PC-3 (cell line): ENCODE data around the gene STK39. TPM values are rescaled to one million over a fixed set of nuclear protein-coding genes. Genes with fewer than 3 reads are reported as not detected.

Source experiments
- ATAC-seq: fragments of 200-7000 bp; cut with Tn5 transposase; 2 replicates; pipeline ENCODE4 v1.9.1; 2020; ENCODE audit warnings: mild to moderate bottlenecking, moderate library complexity
- BruUV-seq: library from RNA; stranded (reverse); fragments of 400-500 nt; replicated peaks from 2 replicates; lab custom pipeline; 2021; lab: Mats Ljungman, UMichigan
- CTCF ChIA-PET: fragments of 300-600 bp; sonication (Branson Sonifier 250); formaldehyde crosslinking; loops from one replicate; lab custom pipeline; 2022; ENCODE audit warnings: antibody characterized with exemption; lab: Charles Lee
- POLR2A ChIA-PET: fragments of 300-600 bp; sonication (Branson Sonifier 250); formaldehyde crosslinking; loops from one replicate; lab custom pipeline; 2022; ENCODE audit warnings: antibody characterized with exemption; ENCODE audit not compliant: unreplicated experiment; lab: Charles Lee
- DNase-seq: peaks from one replicate; pipeline ENCODE4 v3.0.0-alpha.2; 2015
- H2AFZ ChIP-seq: fragments of 300-600 bp; sonication (generic); 2 replicates; pipeline ENCODE4 v1.6.0; 2016; ENCODE audit warnings: antibody characterized with exemption, low read length
- H3F3A ChIP-seq: fragments of 300-600 bp; sonication (generic); one replicate; pipeline ENCODE4 v1.6.0; 2017; ENCODE audit warnings: antibody characterized with exemption, low read length, control low read depth, mild to moderate bottlenecking; ENCODE audit not compliant: unreplicated experiment
- H3K27ac ChIP-seq: fragments of 300-600 bp; sonication (generic); 2 replicates; pipeline ENCODE4 v1.5.1; 2016; ENCODE audit warnings: mild to moderate bottlenecking, low read length
- H3K27me3 ChIP-seq: fragments of 300-600 bp; sonication (generic); 2 replicates; pipeline ENCODE4 v1.6.1; 2016; ENCODE audit warnings: low read length, mixed read lengths
- H3K36me3 ChIP-seq: fragments of 300-600 bp; sonication (generic); 2 replicates; pipeline ENCODE4 v1.6.1; 2016; ENCODE audit warnings: low read depth, mixed run types, low read length, mixed read lengths
- H3K4me1 ChIP-seq: fragments of 300-600 bp; sonication (generic); 2 replicates; pipeline ENCODE4 v1.5.1; 2016; ENCODE audit warnings: low read length; ENCODE audit not compliant: insufficient read depth
- H3K4me2 ChIP-seq: fragments of 300-600 bp; sonication (generic); 2 replicates; pipeline ENCODE4 v1.6.0; 2016; ENCODE audit warnings: low read length
- H3K4me3 ChIP-seq: fragments of 300-600 bp; sonication (generic); 2 replicates; pipeline ENCODE4 v1.5.1; 2016; ENCODE audit warnings: mild to moderate bottlenecking, low read length, mixed read lengths
- H3K79me2 ChIP-seq: fragments of 300-600 bp; sonication (generic); 2 replicates; pipeline ENCODE4 v1.6.1; 2017; ENCODE audit warnings: low read length, mixed read lengths
- H3K9ac ChIP-seq: fragments of 300-600 bp; sonication (generic); 2 replicates; pipeline ENCODE4 v1.6.0; 2016; ENCODE audit warnings: mild to moderate bottlenecking, low read length
- H3K9me2 ChIP-seq: fragments of 300-600 bp; sonication (generic); replicated peaks from 2 replicates; pipeline ENCODE4 v1.6.1; 2016; ENCODE audit warnings: mixed run types, low read length, mixed read lengths
- H3K9me3 ChIP-seq: fragments of 300-600 bp; sonication (generic); 2 replicates; pipeline ENCODE4 v1.6.1; 2016; ENCODE audit warnings: low read length, mixed read lengths
- H4K20me1 ChIP-seq: fragments of 300-600 bp; sonication (generic); 2 replicates; pipeline ENCODE4 v1.6.1; 2016; ENCODE audit warnings: low read length, mixed read lengths
- EZH2 ChIP-seq: fragments of 300-600 bp; sonication (generic); IDR thresholded peaks from one replicate; pipeline ENCODE4 v1.6.1; 2017; ENCODE audit warnings: antibody characterized with exemption, mild to moderate bottlenecking, low read length; ENCODE audit not compliant: unreplicated experiment
- EZH2phosphoT487 ChIP-seq: fragments of 300-600 bp; sonication (generic); IDR thresholded peaks from 2 replicates; pipeline ENCODE4 v1.6.1; 2018; ENCODE audit warnings: mild to moderate bottlenecking, antibody characterized with exemption, low read length, borderline replicate concordance
- intact Hi-C: fragments of 100-400 bp; cut with micrococcal nuclease; formaldehyde crosslinking; loops from 2 replicates; pipeline ENCODE4 v1.9.0; 2023
- total RNA-seq: library from RNA; depleted of rRNA; stranded (reverse); fragments of >200 nt; gene quantifications from 2 replicates; pipeline ENCODE4 v1.2.3, GENCODE V29; 2014
- TF ChIP-seq, protein P1 (sequence below): fragments of 300-600 bp; sonication (generic); conservative IDR thresholded peaks from 2 replicates; pipeline ENCODE4 v1.5.1; 2017; ENCODE audit warnings: antibody characterized with exemption, low read depth, mild to moderate bottlenecking, low read length

The STK39 gene
- total RNA-seq, 1 experiment from 2014 or later = 17.9 TPM

DNA sequence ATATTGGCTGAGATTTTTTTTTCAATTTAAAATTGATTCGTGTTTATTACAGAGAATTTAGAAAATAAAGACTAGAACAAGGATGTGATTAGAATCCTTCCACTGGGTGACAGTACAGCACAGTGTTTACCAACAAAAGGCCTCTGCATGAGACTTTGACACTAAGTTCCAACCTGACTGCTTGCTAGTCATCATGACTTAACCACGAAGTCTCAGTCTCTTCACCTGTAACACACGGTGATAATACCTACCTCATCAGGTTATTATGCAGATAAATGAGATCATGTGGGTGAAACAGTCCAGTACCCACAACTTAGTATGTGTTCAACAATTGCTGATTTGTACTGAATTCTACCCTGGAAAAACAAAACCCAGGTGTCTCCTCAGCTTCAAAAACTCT is 151.2 kb downstream of the STK39 start:
- Histone ChIP-seq H3K4me1 (no peaks in the 10 kb centered on the region), H3F3A (no peaks in the 10 kb centered on the region), H3K9me2 (no peaks in the 10 kb centered on the region), H2AFZ (no peak overlapping the region), H3K79me2 (no peaks in the 10 kb centered on the region), H3K9ac (no peak overlapping the region), H3K4me3 (no peak overlapping the region), H4K20me1 (no peaks in the 10 kb centered on the region), H3K27me3 (no peaks in the 10 kb centered on the region), H3K36me3 (no peaks in the 10 kb centered on the region), H3K27ac (no peak overlapping the region), H3K9me3 (no peaks in the 10 kb centered on the region), H3K4me2 (no peak overlapping the region)
- ATAC-seq (no peak), DNase-seq (no peak)
- POLR2A ChIA-PET = no interaction called here
- CTCF ChIA-PET = no interaction called here
- BruUV-seq = no TSS peak
- intact Hi-C loops = no loop called here
- no peak for TF ChIP-seq EZH2phosphoT487
- TF ChIP-seq, protein P1, sequence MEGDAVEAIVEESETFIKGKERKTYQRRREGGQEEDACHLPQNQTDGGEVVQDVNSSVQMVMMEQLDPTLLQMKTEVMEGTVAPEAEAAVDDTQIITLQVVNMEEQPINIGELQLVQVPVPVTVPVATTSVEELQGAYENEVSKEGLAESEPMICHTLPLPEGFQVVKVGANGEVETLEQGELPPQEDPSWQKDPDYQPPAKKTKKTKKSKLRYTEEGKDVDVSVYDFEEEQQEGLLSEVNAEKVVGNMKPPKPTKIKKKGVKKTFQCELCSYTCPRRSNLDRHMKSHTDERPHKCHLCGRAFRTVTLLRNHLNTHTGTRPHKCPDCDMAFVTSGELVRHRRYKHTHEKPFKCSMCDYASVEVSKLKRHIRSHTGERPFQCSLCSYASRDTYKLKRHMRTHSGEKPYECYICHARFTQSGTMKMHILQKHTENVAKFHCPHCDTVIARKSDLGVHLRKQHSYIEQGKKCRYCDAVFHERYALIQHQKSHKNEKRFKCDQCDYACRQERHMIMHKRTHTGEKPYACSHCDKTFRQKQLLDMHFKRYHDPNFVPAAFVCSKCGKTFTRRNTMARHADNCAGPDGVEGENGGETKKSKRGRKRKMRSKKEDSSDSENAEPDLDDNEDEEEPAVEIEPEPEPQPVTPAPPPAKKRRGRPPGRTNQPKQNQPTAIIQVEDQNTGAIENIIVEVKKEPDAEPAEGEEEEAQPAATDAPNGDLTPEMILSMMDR = no peak
- TF ChIP-seq EZH2 = no peak

- no peak for ATAC-seq
- no peaks in the 10 kb centered on the region for H3K9me3 ChIP-seq
- intact Hi-C loops = no loop called here
- no TSS peak for BruUV-seq
- H3F3A ChIP-seq = no peaks in the 10 kb centered on the region
- no peak overlapping the region for H3K4me2 ChIP-seq
- H3K27ac ChIP-seq = no peak overlapping the region
- CTCF ChIA-PET = no interaction called here
- no peak overlapping the region for H2AFZ ChIP-seq
- TF ChIP-seq EZH2 = no peak
- TF ChIP-seq, protein P1 = no peak
- TF ChIP-seq EZH2phosphoT487 = no peak
- no peak for DNase-seq
- no peaks in the 10 kb centered on the region for H3K4me1 ChIP-seq
- no peak overlapping the region for H3K9ac ChIP-seq
- no peak overlapping the region for H3K4me3 ChIP-seq
- no peaks in the 10 kb centered on the region for H3K27me3 ChIP-seq
- H3K36me3 ChIP-seq = no peaks in the 10 kb centered on the region
- POLR2A ChIA-PET = no interaction called here
- no peaks in the 10 kb centered on the region for H4K20me1 ChIP-seq
- no peaks in the 10 kb centered on the region for H3K9me2 ChIP-seq
- H3K79me2 ChIP-seq = no peaks in the 10 kb centered on the region
Measured at GRCh38 chr2:168091986-168092385, 155.4 kb downstream of the STK39 start.

DNA sequence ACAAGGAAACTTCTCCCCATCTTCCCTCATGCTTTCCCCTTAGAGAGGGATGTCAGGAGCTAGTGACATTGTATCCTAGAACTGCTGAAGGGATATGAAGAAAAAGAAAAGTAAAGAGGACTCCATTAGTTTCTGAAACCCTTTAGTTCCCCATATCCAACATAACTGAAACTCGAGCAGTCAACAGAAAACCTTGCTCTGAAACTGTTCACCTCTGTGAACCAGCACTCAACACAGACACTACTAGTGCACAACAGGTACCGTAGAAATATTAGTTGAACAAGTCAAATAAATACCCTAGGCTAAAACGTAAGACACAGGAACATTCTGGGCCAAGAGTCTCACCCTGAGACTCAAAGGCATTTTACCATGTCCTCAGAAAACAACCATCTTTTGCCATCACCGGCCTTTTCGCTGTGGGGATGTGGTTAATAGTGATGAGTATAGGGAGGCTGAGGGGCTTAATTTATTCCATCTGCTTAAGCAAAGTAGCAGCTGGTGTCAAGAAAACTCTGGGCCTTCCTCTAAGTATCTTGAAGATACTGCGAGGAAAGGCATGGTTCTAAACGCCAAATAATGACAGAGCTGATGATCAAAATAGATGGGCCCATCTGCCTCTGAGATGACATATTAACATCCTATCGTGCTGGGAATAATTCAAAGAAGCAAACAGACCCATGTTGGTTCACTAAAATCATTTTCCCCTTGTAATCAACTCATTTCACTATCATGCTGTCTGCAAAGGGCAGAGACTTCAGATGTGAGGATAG is 156.8 kb downstream of the STK39 start:
- Histone ChIP-seq H3K27ac (no peak overlapping the region), H3K27me3 (no peaks in the 10 kb centered on the region), H3K79me2 (no peaks in the 10 kb centered on the region), H3K4me3 (no peak overlapping the region), H3K4me2 (no peak overlapping the region), H3K36me3 (0 out of 2 replicates have a peak, but pooled peaks cover 2% of the 10 kb centered on the region), H3K9me2 (no peaks in the 10 kb centered on the region), H2AFZ (no peak overlapping the region), H4K20me1 (no peaks in the 10 kb centered on the region), H3K4me1 (no peaks in the 10 kb centered on the region), H3K9ac (no peak overlapping the region), H3F3A (no peaks in the 10 kb centered on the region), H3K9me3 (no peaks in the 10 kb centered on the region)
- ChIA-PET CTCF (no interaction called here), POLR2A (no interaction called here)
- no TSS peak for BruUV-seq
- no peak for DNase-seq
- intact Hi-C loops = no loop called here
- TF ChIP-seq EZH2phosphoT487 = no peak
- TF ChIP-seq, protein P1 = no peak
- no peak for ATAC-seq
